ENCODE results near the gene GALP.

DNA sequence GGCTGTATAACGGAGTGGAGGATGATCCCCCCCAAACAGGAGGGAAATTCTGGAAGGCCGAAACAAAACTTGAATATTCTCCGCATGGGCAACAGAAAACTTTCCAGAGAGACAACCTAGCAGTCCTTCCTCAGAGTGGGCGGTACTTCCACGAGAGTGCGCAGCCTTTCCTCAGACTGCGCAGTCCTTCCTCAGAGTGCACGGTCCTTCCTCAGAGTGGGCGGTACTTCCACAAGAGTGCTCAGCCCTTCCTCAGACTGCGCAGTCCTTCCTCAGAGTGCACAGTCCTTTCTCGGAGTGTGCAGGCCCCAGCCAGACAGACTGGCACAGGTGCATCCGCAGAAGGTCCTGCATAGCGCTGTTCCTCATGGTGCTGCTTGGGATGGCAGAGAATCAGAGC is 12.7 kb upstream of the GALP start:
- TF ChIP-seq, protein P1, sequence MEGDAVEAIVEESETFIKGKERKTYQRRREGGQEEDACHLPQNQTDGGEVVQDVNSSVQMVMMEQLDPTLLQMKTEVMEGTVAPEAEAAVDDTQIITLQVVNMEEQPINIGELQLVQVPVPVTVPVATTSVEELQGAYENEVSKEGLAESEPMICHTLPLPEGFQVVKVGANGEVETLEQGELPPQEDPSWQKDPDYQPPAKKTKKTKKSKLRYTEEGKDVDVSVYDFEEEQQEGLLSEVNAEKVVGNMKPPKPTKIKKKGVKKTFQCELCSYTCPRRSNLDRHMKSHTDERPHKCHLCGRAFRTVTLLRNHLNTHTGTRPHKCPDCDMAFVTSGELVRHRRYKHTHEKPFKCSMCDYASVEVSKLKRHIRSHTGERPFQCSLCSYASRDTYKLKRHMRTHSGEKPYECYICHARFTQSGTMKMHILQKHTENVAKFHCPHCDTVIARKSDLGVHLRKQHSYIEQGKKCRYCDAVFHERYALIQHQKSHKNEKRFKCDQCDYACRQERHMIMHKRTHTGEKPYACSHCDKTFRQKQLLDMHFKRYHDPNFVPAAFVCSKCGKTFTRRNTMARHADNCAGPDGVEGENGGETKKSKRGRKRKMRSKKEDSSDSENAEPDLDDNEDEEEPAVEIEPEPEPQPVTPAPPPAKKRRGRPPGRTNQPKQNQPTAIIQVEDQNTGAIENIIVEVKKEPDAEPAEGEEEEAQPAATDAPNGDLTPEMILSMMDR (IDR thresholded peaks at IDR 0.05), result no peak
- TF ChIP-seq POLR2A (IDR thresholded peaks at IDR 0.05), result no peak

Data from esophagus squamous epithelium (tissue), 4 donors.